Neural crest cell (in vitro differentiated cells): ENCODE data around the gene ACBD3. TPM values are rescaled to one million over a fixed set of nuclear protein-coding genes. Genes with fewer than 3 reads are reported as not detected.

Source experiments
- DNase-seq: peaks from one replicate; pipeline ENCODE4 v3.0.0; 2021; ENCODE audit warnings: low read depth, mixed read lengths, low spot score
- H3K27ac Mint-ChIP-seq: one replicate; pipeline ENCODE4 v1.8.0; 2021; ENCODE audit warnings: mild to moderate bottlenecking, mixed read lengths; ENCODE audit not compliant: unreplicated experiment
- H3K27me3 Mint-ChIP-seq: 2 replicates; pipeline ENCODE4 v1.8.0; 2021; ENCODE audit warnings: low read depth, mild to moderate bottlenecking, mixed read lengths
- H3K36me3 Mint-ChIP-seq: 2 replicates; pipeline ENCODE4 v1.8.0; 2021; ENCODE audit warnings: low read depth, mild to moderate bottlenecking, mixed read lengths
- H3K4me1 Mint-ChIP-seq: 2 replicates; pipeline ENCODE4 v1.8.0; 2021; ENCODE audit warnings: mixed read lengths
- H3K4me3 Mint-ChIP-seq: one replicate; pipeline ENCODE4 v1.8.0; 2021; ENCODE audit warnings: mild to moderate bottlenecking, mixed read lengths
- H3K9me3 Mint-ChIP-seq: 2 replicates; pipeline ENCODE4 v1.8.0; 2021; ENCODE audit warnings: mixed read lengths
- CTCF ChIP-seq: fragments of 200-600 bp; sonication (generic); conservative IDR thresholded peaks from 2 replicates; pipeline ENCODE4 v1.5.0; 2021; ENCODE audit warnings: antibody characterized with exemption, mild to moderate bottlenecking
- total RNA-seq: library from RNA; stranded (reverse); gene quantifications from 2 replicates; pipeline ENCODE4 v1.2.1, GENCODE V29; 2021

The ACBD3 gene
- total RNA-seq, 1 donor from 2014 or later: 22.1 TPM

GRCh38 chr1:226185141-226186036, 1.2 kb downstream of the ACBD3 start:
- no peak for TF ChIP-seq CTCF

GRCh38 chr1:226181996-226182714, 4.4 kb downstream of the ACBD3 start:
- H3K4me3 Mint-ChIP-seq: peak overlapping the region; percentile 81
- no peak for DNase-seq
- no peak for TF ChIP-seq CTCF
- peaks cover 50% of the 10 kb centered on the region for H3K4me1 Mint-ChIP-seq
- H3K9me3 Mint-ChIP-seq: no peaks in the 10 kb centered on the region
- H3K27me3 Mint-ChIP-seq: no peaks in the 10 kb centered on the region
- H3K36me3 Mint-ChIP-seq: peaks cover 2% of the 10 kb centered on the region
- peak overlapping the region; percentile 82 for H3K27ac Mint-ChIP-seq

More at GRCh38 chr1:226185141-226186036, 1.2 kb downstream of the ACBD3 start:
- Mint-ChIP-seq H3K27ac (peak overlapping the region; percentile 90), H3K9me3 (no peaks in the 10 kb centered on the region), H3K27me3 (no peaks in the 10 kb centered on the region), H3K4me3 (peak overlapping the region; percentile 96), H3K36me3 (no peaks in the 10 kb centered on the region), H3K4me1 (peaks cover 40% of the 10 kb centered on the region)
- no peak for DNase-seq

GRCh38 chr1:226176870-226177269, 9.7 kb downstream of the ACBD3 start:
- no peak for DNase-seq
- Mint-ChIP-seq H3K4me1 (peaks cover 24% of the 10 kb centered on the region), H3K4me3 (no peak overlapping the region), H3K9me3 (no peaks in the 10 kb centered on the region), H3K36me3 (peaks cover 2% of the 10 kb centered on the region), H3K27ac (no peak overlapping the region), H3K27me3 (no peaks in the 10 kb centered on the region)
- TF ChIP-seq CTCF: no peak

GRCh38 chr1:226172589-226172988, 14.0 kb downstream of the ACBD3 start:
- no peaks in the 10 kb centered on the region for H3K27me3 Mint-ChIP-seq
- no peak overlapping the region for H3K27ac Mint-ChIP-seq

GRCh38 chr1:226166341-226166740, 20.2 kb downstream of the ACBD3 start:
- H3K4me3 Mint-ChIP-seq: no peak overlapping the region
- no peaks in the 10 kb centered on the region for H3K27me3 Mint-ChIP-seq
- no peaks in the 10 kb centered on the region for H3K9me3 Mint-ChIP-seq
- no peak for DNase-seq
- peaks cover 4% of the 10 kb centered on the region for H3K36me3 Mint-ChIP-seq
- H3K27ac Mint-ChIP-seq: no peak overlapping the region
- no peak for TF ChIP-seq CTCF
- H3K4me1 Mint-ChIP-seq: no peaks in the 10 kb centered on the region

More at GRCh38 chr1:226172589-226172988, 14.0 kb downstream of the ACBD3 start:
- H3K4me1 Mint-ChIP-seq: peaks cover 5% of the 10 kb centered on the region
- no peak overlapping the region for H3K4me3 Mint-ChIP-seq
- no peaks in the 10 kb centered on the region for H3K36me3 Mint-ChIP-seq
- H3K9me3 Mint-ChIP-seq: no peaks in the 10 kb centered on the region
- no peak for TF ChIP-seq CTCF
- no peak for DNase-seq
